GM23248 (cell line): ENCODE results near the gene TMC8. TPM values are rescaled to one million over a fixed set of nuclear protein-coding genes. Genes with fewer than 3 reads are reported as not detected.
A peak's percentile ranks its signal among the peaks of the same experiment; 100 is the strongest.

Source experiments
- DNase-seq: peaks from one replicate; pipeline ENCODE4 v3.0.0-alpha.2; 2015
- H2AFZ ChIP-seq: fragments of 200-600 bp; sonication (generic); 2 replicates; pipeline ENCODE4 v1.6.1; 2016; ENCODE audit warnings: antibody characterized with exemption
- H3F3A ChIP-seq: fragments of 200-600 bp; sonication (generic); 2 replicates; pipeline ENCODE4 v1.6.1; 2016; ENCODE audit warnings: mild to moderate bottlenecking, antibody characterized with exemption, mixed run types; ENCODE audit not compliant: insufficient read depth
- H3K27ac ChIP-seq: fragments of 200-600 bp; sonication (generic); 2 replicates; pipeline ENCODE4 v1.5.1; 2016; ENCODE audit warnings: mild to moderate bottlenecking
- H3K27me3 ChIP-seq: fragments of 200-600 bp; sonication (generic); replicated peaks from 2 replicates; pipeline ENCODE4 v1.6.1; 2016; ENCODE audit warnings: mild to moderate bottlenecking; ENCODE audit not compliant: insufficient read depth
- H3K36me3 ChIP-seq: fragments of 200-600 bp; sonication (generic); 2 replicates; pipeline ENCODE4 v1.6.1; 2016; ENCODE audit warnings: low read depth, mild to moderate bottlenecking
- H3K4me1 ChIP-seq: fragments of 200-600 bp; sonication (generic); 2 replicates; pipeline ENCODE4 v1.6.1; 2016; ENCODE audit warnings: mild to moderate bottlenecking; ENCODE audit not compliant: insufficient read depth
- H3K4me2 ChIP-seq: fragments of 200-600 bp; sonication (generic); one replicate; pipeline ENCODE4 v1.6.1; 2016; ENCODE audit warnings: mild to moderate bottlenecking; ENCODE audit not compliant: unreplicated experiment
- H3K4me3 ChIP-seq: fragments of 200-600 bp; sonication (generic); 2 replicates; pipeline ENCODE4 v1.5.1; 2016; ENCODE audit warnings: mild to moderate bottlenecking
- H3K79me2 ChIP-seq: fragments of 200-600 bp; sonication (generic); 2 replicates; pipeline ENCODE4 v1.6.1; 2016; ENCODE audit warnings: mild to moderate bottlenecking; ENCODE audit not compliant: insufficient read depth
- H3K9ac ChIP-seq: fragments of 200-600 bp; sonication (generic); 2 replicates; pipeline ENCODE4 v1.6.1; 2016; ENCODE audit warnings: mild to moderate bottlenecking
- H3K9me2 ChIP-seq: fragments of 200-600 bp; sonication (generic); 2 replicates; pipeline ENCODE4 v1.6.1; 2016; ENCODE audit warnings: mixed run types, mild to moderate bottlenecking, moderate library complexity; ENCODE audit not compliant: insufficient read depth
- H3K9me3 ChIP-seq: fragments of 200-600 bp; sonication (generic); one replicate; pipeline ENCODE4 v1.6.1; 2017; ENCODE audit warnings: low read depth
- H4K20me1 ChIP-seq: fragments of 200-600 bp; sonication (generic); 2 replicates; pipeline ENCODE4 v1.6.0; 2016; ENCODE audit not compliant: insufficient read depth
- EZH2 ChIP-seq: fragments of 200-600 bp; sonication (generic); IDR thresholded peaks from 2 replicates; pipeline ENCODE4 v1.6.1; 2018; ENCODE audit warnings: antibody characterized with exemption, mild to moderate bottlenecking; ENCODE audit not compliant: insufficient read depth, poor library complexity, severe bottlenecking
- EZH2phosphoT487 ChIP-seq: fragments of 200-600 bp; sonication (generic); IDR thresholded peaks from 2 replicates; pipeline ENCODE4 v1.6.1; 2018; ENCODE audit warnings: antibody characterized with exemption, moderate library complexity, mild to moderate bottlenecking, low read depth; ENCODE audit not compliant: insufficient read depth
- WGBS, 2 experiments: methylation state at CpG; one replicate each; pipeline ENCODE4 v1.1.6; 2015 to 2017; ENCODE audit warnings: low lambda C conversion rate in 2 of 2, low coverage in 1 of 2; ENCODE audit errors: missing lambda C conversion rate in 2 of 2; 5-methylcytosine and 5-hydroxymethylcytosine counted together
- in situ Hi-C: fragments of 300-500 bp; cut with MboI; formaldehyde crosslinking; loops from 2 replicates; pipeline ENCODE4 v1.15.0; 2020
- polyA plus RNA-seq: library from polyadenylated mRNA; unstranded; fragments of >200 nt; fragmentation: Nextera tagmentation; extraction: Ambion mirVana; gene quantifications from 2 replicates; pipeline ENCODE4 v1.2.1, GENCODE V29; 2016
- total RNA-seq: library from RNA; depleted of rRNA; stranded (reverse); fragments of >200 nt; shearing (Covaris generic); gene quantifications from 2 replicates; pipeline ENCODE4 v1.2.3, GENCODE V29; 2014

Gene TMC8
- total and polyA plus RNA-seq, 2 experiments from 2014 or later: not detected

DNA sequence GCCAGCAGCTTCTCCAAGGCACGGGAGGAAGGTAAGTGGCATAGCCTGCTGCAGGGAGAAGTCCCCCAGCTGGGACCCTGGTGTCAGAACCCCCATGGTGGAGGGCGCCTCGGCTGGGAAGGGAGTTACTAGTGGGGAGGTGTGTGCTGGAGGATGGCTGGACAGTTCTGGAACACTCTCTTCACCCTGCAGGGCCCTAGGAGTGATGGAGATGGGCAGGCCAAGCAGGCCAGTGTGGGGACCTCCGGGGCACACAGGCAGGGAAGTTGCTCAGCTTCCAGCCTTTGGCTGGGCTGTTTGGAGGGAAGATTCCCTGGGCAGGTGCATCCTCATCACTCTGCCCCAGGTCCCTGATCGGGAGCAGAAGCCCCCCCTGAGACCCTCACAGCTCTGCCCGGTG lies 16.3 kb downstream of the TMC8 start:
- Histone ChIP-seq H3K79me2 (no peaks in the 10 kb centered on the region), H3K4me3 (no peak overlapping the region), H3K9me2 (no peaks in the 10 kb centered on the region), H3K27me3 (peaks cover 5% of the 10 kb centered on the region; the same call in 1 of the 2 replicates), H3K4me1 (peaks cover 6% of the 10 kb centered on the region), H3K4me2 (no peak overlapping the region), H3K9ac (no peak overlapping the region), H4K20me1 (no peaks in the 10 kb centered on the region), H3K9me3 (no peaks in the 10 kb centered on the region), H2AFZ (no peak overlapping the region), H3F3A (no peaks in the 10 kb centered on the region), H3K36me3 (no peaks in the 10 kb centered on the region), H3K27ac (no peak overlapping the region)
- in situ Hi-C loops: no loop called here
- TF ChIP-seq EZH2 (no peak), EZH2phosphoT487 (no peak)
- DNase-seq: no peak
- WGBS, 2 experiments: 43 to 60% methylated on average over 6 of the region's 6 CpGs

- no peaks in the 10 kb centered on the region for H3K36me3 ChIP-seq
- in situ Hi-C loops: no loop called here
- no peak for TF ChIP-seq EZH2
- TF ChIP-seq EZH2phosphoT487: no peak
- H3K79me2 ChIP-seq: no peaks in the 10 kb centered on the region
- no peak overlapping the region for H3K4me2 ChIP-seq
- H3F3A ChIP-seq: no peaks in the 10 kb centered on the region
- no peak for DNase-seq
- no peaks in the 10 kb centered on the region for H3K9me2 ChIP-seq
- H3K9me3 ChIP-seq: no peaks in the 10 kb centered on the region
- H4K20me1 ChIP-seq: no peaks in the 10 kb centered on the region
- peaks cover 6% of the 10 kb centered on the region for H3K4me1 ChIP-seq
- 60 to 61% methylated on average over 7 to 8 of the region's 8 CpGs for WGBS, 2 experiments
- no peak overlapping the region for H2AFZ ChIP-seq
- no peak overlapping the region for H3K4me3 ChIP-seq
- peaks cover 5% of the 10 kb centered on the region; the same call in 1 of the 2 replicates for H3K27me3 ChIP-seq
- H3K9ac ChIP-seq: no peak overlapping the region
- no peak overlapping the region for H3K27ac ChIP-seq
Measured at GRCh38 chr17:78147315-78147998, 16.9 kb downstream of the TMC8 start.

GRCh38 chr17:78148286-78149016 lies 17.9 kb downstream of the TMC8 start:
- Histone ChIP-seq H3K27ac (no peak overlapping the region), H4K20me1 (no peaks in the 10 kb centered on the region), H3K79me2 (no peaks in the 10 kb centered on the region), H3K36me3 (no peaks in the 10 kb centered on the region), H3K9me2 (no peaks in the 10 kb centered on the region), H3K4me3 (no peak overlapping the region), H3K4me1 (peaks cover 6% of the 10 kb centered on the region), H2AFZ (no peak overlapping the region), H3F3A (no peaks in the 10 kb centered on the region), H3K9ac (no peak overlapping the region), H3K27me3 (peaks cover 5% of the 10 kb centered on the region; the same call in 1 of the 2 replicates), H3K4me2 (no peak overlapping the region), H3K9me3 (no peaks in the 10 kb centered on the region)
- 60% methylated on average over 13 to 14 of the region's 14 CpGs for WGBS, 2 experiments
- no peak for DNase-seq
- in situ Hi-C loops: no loop called here
- TF ChIP-seq EZH2phosphoT487 (no peak), EZH2 (no peak)

GRCh38 chr17:78151514-78152008 lies 21.0 kb downstream of the TMC8 start:
- Histone ChIP-seq H3K4me3 (no peak overlapping the region), H3K4me2 (peak overlapping the region; percentile 43), H3K9me2 (no peaks in the 10 kb centered on the region), H3K36me3 (no peaks in the 10 kb centered on the region), H3K9ac (no peak overlapping the region), H3K79me2 (no peaks in the 10 kb centered on the region), H2AFZ (no peak overlapping the region), H3K4me1 (peaks cover 6% of the 10 kb centered on the region), H3K9me3 (no peaks in the 10 kb centered on the region), H3K27ac (no peak overlapping the region), H3K27me3 (peaks cover 5% of the 10 kb centered on the region; the same call in 1 of the 2 replicates), H3F3A (no peaks in the 10 kb centered on the region), H4K20me1 (no peaks in the 10 kb centered on the region)
- in situ Hi-C loops: no loop called here
- DNase-seq: peak; percentile 79
- 47 to 49% methylated on average over 7 of the region's 7 CpGs for WGBS, 2 experiments
- TF ChIP-seq EZH2phosphoT487 (no peak), EZH2 (no peak)
